Measurements from ENCODE around the gene NSF. TPM values are rescaled to one million over a fixed set of nuclear protein-coding genes. Genes with fewer than 3 reads are reported as not detected.

NSF gene
- total RNA-seq, 4 donors from 2014 or later: 18.1 to 51.3 (median 47.0) TPM

GRCh38 chr17:46758614-46759013 lies 168.1 kb downstream of the NSF start:
- H3K9me3 ChIP-seq: no peaks in the 10 kb centered on the region
- H3K4me3 ChIP-seq: no peak overlapping the region
- no peak overlapping the region for H3K27ac ChIP-seq
- no peak for DNase-seq
- 92% methylated on average over 5 of the region's 5 CpGs; no CpG with 5 or more reads in 1 of the 2 donors for WGBS, 2 donors (ENCODE audit: low coverage in 1 of 2)
- no peaks in the 10 kb centered on the region for H3K27me3 ChIP-seq
- TF ChIP-seq CTCF (IDR thresholded peaks at IDR 0.05) (no peak), EP300 (IDR thresholded peaks at IDR 0.05; ENCODE audit: low read depth) (no peak), POLR2A (IDR thresholded peaks at IDR 0.05) (no peak), POLR2AphosphoS5 (IDR thresholded peaks at IDR 0.05) (no peak)
- in situ Hi-C loops (cut with MboI; ENCODE audit: low pct_ligation_motif_present in 1 of 4, low pct_unique_long_range_greater_than_20kb in 1 of 4, low sequenced_read_pairs in 3 of 4): no loop called here
- peaks cover 0 to 7% (median 3%) of the 10 kb centered on the region in 4 donors for H3K36me3 ChIP-seq
- intact Hi-C loops (cut with DNase I; ENCODE audit: low total_unique reads): no loop called here
- H3K4me1 ChIP-seq: no peaks in the 10 kb centered on the region

GRCh38 chr17:46759141-46759540 lies 168.7 kb downstream of the NSF start:
- no peak overlapping the region for H3K27ac ChIP-seq
- H3K27me3 ChIP-seq: no peaks in the 10 kb centered on the region
- H3K36me3 ChIP-seq: peaks cover 0 to 7% (median 3%) of the 10 kb centered on the region in 4 donors
- no peak for DNase-seq
- 90 to 92% methylated on average over 7 to 9 of the region's 9 CpGs for WGBS, 2 donors (ENCODE audit: low coverage in 1 of 2)
- H3K9me3 ChIP-seq: no peaks in the 10 kb centered on the region
- H3K4me3 ChIP-seq: no peak overlapping the region
- intact Hi-C loops (cut with DNase I; ENCODE audit: low total_unique reads) (no loop called here), in situ Hi-C loops (cut with MboI; ENCODE audit: low pct_ligation_motif_present in 1 of 4, low pct_unique_long_range_greater_than_20kb in 1 of 4, low sequenced_read_pairs in 3 of 4) (no loop called here)
- TF ChIP-seq POLR2A (IDR thresholded peaks at IDR 0.05) (no peak), CTCF (IDR thresholded peaks at IDR 0.05) (no peak), EP300 (IDR thresholded peaks at IDR 0.05; ENCODE audit: low read depth) (no peak), POLR2AphosphoS5 (IDR thresholded peaks at IDR 0.05) (no peak)
- H3K4me1 ChIP-seq: no peaks in the 10 kb centered on the region

GRCh38 chr17:46763416-46763815 lies 172.9 kb downstream of the NSF start:
- no peaks in the 10 kb centered on the region for H3K27me3 ChIP-seq
- no peak for TF ChIP-seq POLR2AphosphoS5 (IDR thresholded peaks at IDR 0.05)
- no peak for TF ChIP-seq POLR2A (IDR thresholded peaks at IDR 0.05)
- no peak for TF ChIP-seq EP300 (IDR thresholded peaks at IDR 0.05; ENCODE audit: low read depth)
- no peak for TF ChIP-seq CTCF (IDR thresholded peaks at IDR 0.05)
- H3K36me3 ChIP-seq: no peaks in the 10 kb centered on the region
- intact Hi-C loops (cut with DNase I; ENCODE audit: low total_unique reads): no loop called here
- in situ Hi-C loops (cut with MboI; ENCODE audit: low pct_ligation_motif_present in 1 of 4, low pct_unique_long_range_greater_than_20kb in 1 of 4, low sequenced_read_pairs in 3 of 4): no loop called here
- no peaks in the 10 kb centered on the region for H3K4me1 ChIP-seq
- no peak overlapping the region for H3K27ac ChIP-seq
- H3K9me3 ChIP-seq: no peaks in the 10 kb centered on the region
- H3K4me3 ChIP-seq: no peak overlapping the region
- DNase-seq: no peak
- WGBS, 2 donors (ENCODE audit: low coverage in 1 of 2): 60 to 74% methylated on average over 1 to 3 of the region's 3 CpGs

- no peak for DNase-seq
- Histone ChIP-seq H3K4me1 (no peaks in the 10 kb centered on the region), H3K27ac (no peak overlapping the region), H3K9me3 (no peaks in the 10 kb centered on the region), H3K36me3 (no peaks in the 10 kb centered on the region), H3K4me3 (no peak overlapping the region), H3K27me3 (no peaks in the 10 kb centered on the region)
- 79 to 94% methylated on average over 7 to 12 of the region's 12 CpGs for WGBS, 2 donors (ENCODE audit: low coverage in 1 of 2)
- TF ChIP-seq POLR2AphosphoS5 (IDR thresholded peaks at IDR 0.05) (no peak), CTCF (IDR thresholded peaks at IDR 0.05) (no peak), EP300 (IDR thresholded peaks at IDR 0.05; ENCODE audit: low read depth) (no peak), POLR2A (IDR thresholded peaks at IDR 0.05) (no peak)
- intact Hi-C loops (cut with DNase I; ENCODE audit: low total_unique reads): no loop called here
- in situ Hi-C loops (cut with MboI; ENCODE audit: low pct_ligation_motif_present in 1 of 4, low pct_unique_long_range_greater_than_20kb in 1 of 4, low sequenced_read_pairs in 3 of 4): no loop called here
Measured at GRCh38 chr17:46764000-46764708, 173.7 kb downstream of the NSF start.

All from transverse colon (tissue), 4 donors.